CD14-positive monocyte (primary cell): ENCODE data around the gene MGAT4A. TPM values are rescaled to one million over a fixed set of nuclear protein-coding genes. Genes with fewer than 3 reads are reported as not detected.

Source experiments
- DNase-seq, 3 donors: peaks; one replicate each; pipeline ENCODE4 v3.0.0-alpha.2; 2011 to 2022
- H2AFZ ChIP-seq: 2 replicates; pipeline ENCODE4 v1.6.0; 2012; ENCODE audit warnings: mild to moderate bottlenecking, low read depth, low read length, inconsistent platforms; ENCODE audit not compliant: insufficient read depth, poor library complexity, severe bottlenecking
- H3K27ac ChIP-seq, 2 donors: 1 replicate in 1 of 2; 2 replicates in 1 of 2; pipeline ENCODE4 v1.5.1; 2012 to 2013; ENCODE audit warnings: low read length in 2 of 2, control low read depth in 1 of 2, inconsistent platforms in 1 of 2, low read depth in 1 of 2, mild to moderate bottlenecking in 1 of 2
- H3K27me3 ChIP-seq, 2 donors: one replicate each; pipeline versions ENCODE4 v1.6.0 to v1.6.1; 2011 to 2013; ENCODE audit warnings: low read length in 2 of 2; ENCODE audit not compliant: control insufficient read depth in 2 of 2, insufficient read depth in 2 of 2
- H3K36me3 ChIP-seq, 2 donors: replicated peaks in 1 of 2; 1 replicate in 1 of 2; 2 replicates in 1 of 2; pipeline versions ENCODE4 v1.5.1 to v1.6.1; 2012 to 2013; ENCODE audit warnings: low read length in 2 of 2, control low read depth in 1 of 2, inconsistent platforms in 1 of 2, mild to moderate bottlenecking in 1 of 2; ENCODE audit not compliant: insufficient read depth in 2 of 2, control insufficient read depth in 1 of 2
- H3K4me1 ChIP-seq, 2 donors: 1 replicate in 1 of 2; 2 replicates in 1 of 2; pipeline versions ENCODE4 v1.5.1 to v1.6.1; 2012 to 2013; ENCODE audit warnings: low read length in 2 of 2, control low read depth in 1 of 2, inconsistent platforms in 1 of 2, mild to moderate bottlenecking in 1 of 2, moderate library complexity in 1 of 2; ENCODE audit not compliant: insufficient read depth in 2 of 2, control insufficient read depth in 1 of 2
- H3K4me2 ChIP-seq: replicated peaks from 2 replicates; pipeline ENCODE3; 2012; ENCODE audit warnings: low read length, moderate library complexity, mild to moderate bottlenecking; ENCODE audit not compliant: poor library complexity, severe bottlenecking; ENCODE audit errors: extremely low read depth
- H3K4me3 ChIP-seq, 3 experiments: fragments of 200-600 bp in 1 of 3; sonication (generic) in 1 of 3; replicated peaks in 1 of 3; 1 replicate in 2 of 3; 2 replicates in 1 of 3; pipeline ENCODE4 v1.5.1; 2011 to 2013; ENCODE audit warnings: low read length in 3 of 3, mild to moderate bottlenecking in 3 of 3, control low read depth in 2 of 3, low read depth in 2 of 3, inconsistent platforms in 1 of 3, moderate library complexity in 1 of 3
- H3K79me2 ChIP-seq: 2 replicates; pipeline ENCODE4 v1.6.0; 2012; ENCODE audit warnings: mild to moderate bottlenecking, control low read depth, inconsistent platforms, low read length, moderate library complexity; ENCODE audit not compliant: insufficient read depth
- H3K9ac ChIP-seq: 2 replicates; pipeline ENCODE4 v1.6.0; 2017; ENCODE audit warnings: low read length, mild to moderate bottlenecking; ENCODE audit not compliant: insufficient read depth, poor library complexity, severe bottlenecking
- H3K9me3 ChIP-seq, 2 donors: replicated peaks in 1 of 2; 1 replicate in 1 of 2; 2 replicates in 1 of 2; pipeline versions ENCODE4 v1.5.1 to v1.6.1; 2012 to 2013; ENCODE audit warnings: low read length in 2 of 2, control low read depth in 1 of 2; ENCODE audit not compliant: control insufficient read depth in 1 of 2, insufficient read depth in 1 of 2
- H4K20me1 ChIP-seq: 2 replicates; pipeline ENCODE4 v1.6.0; 2012; ENCODE audit warnings: mild to moderate bottlenecking, low read length, control low read depth, moderate library complexity; ENCODE audit not compliant: insufficient read depth
- H3K27ac Mint-ChIP-seq, 7 donors: one replicate each; pipeline ENCODE4 v1.8.0; 2020; ENCODE audit warnings: mild to moderate bottlenecking in 7 of 7, mixed read lengths in 7 of 7, moderate library complexity in 6 of 7, inconsistent platforms in 2 of 7
- H3K27me3 Mint-ChIP-seq, 3 donors: one replicate each; pipeline ENCODE4 v1.8.0; 2021 to 2022; ENCODE audit warnings: low read depth in 3 of 3, mild to moderate bottlenecking in 3 of 3, mixed read lengths in 3 of 3, moderate library complexity in 3 of 3, inconsistent platforms in 1 of 3
- H3K36me3 Mint-ChIP-seq, 2 donors: one replicate each; pipeline ENCODE4 v1.8.0; 2020; ENCODE audit warnings: mixed read lengths in 2 of 2, inconsistent platforms in 1 of 2, mild to moderate bottlenecking in 1 of 2
- H3K4me1 Mint-ChIP-seq: one replicate; pipeline ENCODE4 v1.8.0; 2020; ENCODE audit warnings: mild to moderate bottlenecking, mixed read lengths
- H3K4me3 Mint-ChIP-seq, 2 donors: one replicate each; pipeline ENCODE4 v1.8.0; 2020; ENCODE audit warnings: mild to moderate bottlenecking in 2 of 2, mixed read lengths in 2 of 2, moderate library complexity in 1 of 2
- H3K9me3 Mint-ChIP-seq, 7 donors: one replicate each; pipeline ENCODE4 v1.8.0; 2020 to 2022; ENCODE audit warnings: mixed read lengths in 7 of 7, mild to moderate bottlenecking in 6 of 7, moderate library complexity in 6 of 7, inconsistent platforms in 2 of 7
- WGBS: methylation state at CpG from one replicate; pipeline ENCODE4 v1.1.5; 2013; ENCODE audit warnings: missing lambda C conversion rate; ENCODE audit not compliant: insufficient coverage; 5-methylcytosine and 5-hydroxymethylcytosine counted together
- intact Hi-C, 2 donors: fragments of 100-400 bp; cut with micrococcal nuclease; formaldehyde crosslinking; loops; one replicate each; pipeline versions ENCODE4 v1.15.0 to v1.15.1; 2023
- polyA plus RNA-seq, 3 donors: library from polyadenylated mRNA; depleted of rRNA in 1 of 3; unstranded in 2 of 3; stranded (reverse) in 1 of 3; fragments of 300-500 nt in 2 of 3; fragments of >200 nt in 1 of 3; fragmentation: Illumina TruSeq in 2 of 3; gene quantifications; 1 replicate in 2 of 3; 2 replicates in 1 of 3; pipeline ENCODE4 v1.2.3, GENCODE V29; 2012 to 2021
- TF ChIP-seq, protein P1 (sequence below): fragments of 200-600 bp; IDR thresholded peaks from one replicate; pipeline ENCODE4 v1.8.0; 2022; ENCODE audit warnings: antibody characterized with exemption, mild to moderate bottlenecking

MGAT4A gene
- polyA plus RNA-seq, 3 donors, result 24.3 to 35.9 (median 35.1) TPM

GRCh38 chr2:98615481-98615880, 115.5 kb downstream of the MGAT4A start:
- no peak overlapping the region for H3K4me2 ChIP-seq
- peaks cover 75 to 99% of the 10 kb centered on the region in 2 donors for H3K36me3 ChIP-seq
- no peak overlapping the region for H3K9ac ChIP-seq
- peaks cover 1% of the 10 kb centered on the region for H3K79me2 ChIP-seq
- peaks cover 8% of the 10 kb centered on the region for H3K4me1 Mint-ChIP-seq
- TF ChIP-seq, protein P1, sequence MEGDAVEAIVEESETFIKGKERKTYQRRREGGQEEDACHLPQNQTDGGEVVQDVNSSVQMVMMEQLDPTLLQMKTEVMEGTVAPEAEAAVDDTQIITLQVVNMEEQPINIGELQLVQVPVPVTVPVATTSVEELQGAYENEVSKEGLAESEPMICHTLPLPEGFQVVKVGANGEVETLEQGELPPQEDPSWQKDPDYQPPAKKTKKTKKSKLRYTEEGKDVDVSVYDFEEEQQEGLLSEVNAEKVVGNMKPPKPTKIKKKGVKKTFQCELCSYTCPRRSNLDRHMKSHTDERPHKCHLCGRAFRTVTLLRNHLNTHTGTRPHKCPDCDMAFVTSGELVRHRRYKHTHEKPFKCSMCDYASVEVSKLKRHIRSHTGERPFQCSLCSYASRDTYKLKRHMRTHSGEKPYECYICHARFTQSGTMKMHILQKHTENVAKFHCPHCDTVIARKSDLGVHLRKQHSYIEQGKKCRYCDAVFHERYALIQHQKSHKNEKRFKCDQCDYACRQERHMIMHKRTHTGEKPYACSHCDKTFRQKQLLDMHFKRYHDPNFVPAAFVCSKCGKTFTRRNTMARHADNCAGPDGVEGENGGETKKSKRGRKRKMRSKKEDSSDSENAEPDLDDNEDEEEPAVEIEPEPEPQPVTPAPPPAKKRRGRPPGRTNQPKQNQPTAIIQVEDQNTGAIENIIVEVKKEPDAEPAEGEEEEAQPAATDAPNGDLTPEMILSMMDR, result no peak
- no peaks in the 10 kb centered on the region for H3K9me3 Mint-ChIP-seq
- peaks cover 3 to 4% of the 10 kb centered on the region in 2 donors for H3K4me1 ChIP-seq
- no peaks in the 10 kb centered on the region for H3K9me3 ChIP-seq
- no peak overlapping the region for H3K4me3 ChIP-seq
- no peak overlapping the region for H2AFZ ChIP-seq
- intact Hi-C loops, result no loop called here
- H3K27ac Mint-ChIP-seq, result peak overlapping the region in 2 of 7 donors; percentile 25 to 26
- H4K20me1 ChIP-seq, result peaks cover 6% of the 10 kb centered on the region
- no peak overlapping the region for H3K27ac ChIP-seq
- DNase-seq, result no peak
- no peaks in the 10 kb centered on the region for H3K27me3 ChIP-seq
- no peak overlapping the region for H3K4me3 Mint-ChIP-seq
- peaks cover 80 to 83% of the 10 kb centered on the region in 2 donors for H3K36me3 Mint-ChIP-seq
- H3K27me3 Mint-ChIP-seq, result no peaks in the 10 kb centered on the region
- 98% methylated on average over 5 of the region's 5 CpGs for WGBS

GRCh38 chr2:98614024-98614739, 116.8 kb downstream of the MGAT4A start:
- H3K9me3 Mint-ChIP-seq, result no peaks in the 10 kb centered on the region
- Histone ChIP-seq H3K4me1 (peaks cover 15 to 16% of the 10 kb centered on the region in 2 donors), H2AFZ (no peak overlapping the region), H3K4me2 (no peak overlapping the region), H3K27me3 (no peaks in the 10 kb centered on the region), H3K9ac (no peak overlapping the region), H3K79me2 (peaks cover 14% of the 10 kb centered on the region), H3K4me3 (no peak overlapping the region), H3K9me3 (no peaks in the 10 kb centered on the region), H4K20me1 (peaks cover 6% of the 10 kb centered on the region), H3K36me3 (peaks cover 71 to 91% of the 10 kb centered on the region in 2 donors), H3K27ac (no peak overlapping the region)
- H3K4me1 Mint-ChIP-seq, result peaks cover 21% of the 10 kb centered on the region
- H3K27ac Mint-ChIP-seq, result peak overlapping the region in 1 of 7 donors; percentile 41
- TF ChIP-seq, protein P1, result no peak
- H3K4me3 Mint-ChIP-seq, result no peak overlapping the region
- no peak for DNase-seq
- intact Hi-C loops, result no loop called here
- WGBS, result 100% methylated on average over 9 of the region's 9 CpGs
- H3K36me3 Mint-ChIP-seq, result peaks cover 77 to 82% of the 10 kb centered on the region in 2 donors
- H3K27me3 Mint-ChIP-seq, result no peaks in the 10 kb centered on the region
